IMR-90 (cell line): ENCODE data around the gene CASK. TPM values are rescaled to one million over a fixed set of nuclear protein-coding genes. Genes with fewer than 3 reads are reported as not detected.

Experiments used
- ATAC-seq: fragments of 200-7000 bp; cut with Tn5 transposase; 2 replicates; pipeline ENCODE4 v1.9.1; 2020; ENCODE audit warnings: low read depth, mild to moderate bottlenecking, moderate library complexity
- BruUV-seq: library from RNA; stranded (reverse); fragments of 400-500 nt; replicated peaks from 2 replicates; lab custom pipeline; 2021; lab: Mats Ljungman, UMichigan
- CTCF ChIA-PET: fragments of 300-600 bp; formaldehyde crosslinking; extraction: SDS; loops from one replicate; lab custom pipeline; 2021; ENCODE audit warnings: antibody characterized with exemption; lab: Yijun Ruan, JAX
- POLR2A ChIA-PET: fragments of 300-600 bp; sonication (Branson Sonifier 250); formaldehyde crosslinking; loops from one replicate; lab custom pipeline; 2022; ENCODE audit warnings: antibody characterized with exemption; ENCODE audit not compliant: unreplicated experiment; lab: Charles Lee
- DNase-seq: peaks from one replicate; pipeline ENCODE4 v3.0.0; 2013
- H2AFZ ChIP-seq: replicated peaks from 2 replicates; pipeline ENCODE3; 2013; ENCODE audit warnings: low read length, mild to moderate bottlenecking; ENCODE audit not compliant: poor library complexity
- H2AK5ac ChIP-seq: 2 replicates; pipeline ENCODE4 v1.6.1; 2013; ENCODE audit warnings: low read depth, low read length, inconsistent platforms
- H2AK9ac ChIP-seq: replicated peaks from 2 replicates; pipeline ENCODE3; 2013; ENCODE audit warnings: mild to moderate bottlenecking, low read depth, low read length, moderate library complexity; ENCODE audit not compliant: poor library complexity
- H2BK120ac ChIP-seq: 2 replicates; pipeline ENCODE4 v1.6.1; 2013; ENCODE audit warnings: low read depth, low read length, inconsistent platforms
- H2BK15ac ChIP-seq: 3 replicates; pipeline ENCODE4 v1.6.1; 2013; ENCODE audit warnings: low read depth, low read length, inconsistent platforms
- H2BK20ac ChIP-seq: 2 replicates; pipeline ENCODE4 v1.6.1; 2013; ENCODE audit warnings: low read depth, mild to moderate bottlenecking, inconsistent platforms, low read length, moderate library complexity
- H2BK5ac ChIP-seq: 2 replicates; pipeline ENCODE4 v1.6.1; 2013; ENCODE audit warnings: mild to moderate bottlenecking, low read depth, low read length, inconsistent platforms; ENCODE audit not compliant: poor library complexity, severe bottlenecking
- H3K14ac ChIP-seq: replicated peaks from 2 replicates; pipeline ENCODE4 v1.6.1; 2013; ENCODE audit warnings: low read depth, low read length, inconsistent platforms
- H3K18ac ChIP-seq: 2 replicates; pipeline ENCODE4 v1.6.1; 2013; ENCODE audit warnings: low read depth, low read length, control low read depth
- H3K23ac ChIP-seq: 2 replicates; pipeline ENCODE4 v1.6.1; 2013; ENCODE audit warnings: low read depth, low read length, inconsistent platforms
- H3K27ac ChIP-seq: 2 replicates; pipeline ENCODE4 v1.5.1; 2013; ENCODE audit warnings: mild to moderate bottlenecking, control low read depth, low read length; ENCODE audit not compliant: insufficient read depth
- H3K27me3 ChIP-seq: 2 replicates; pipeline ENCODE4 v1.6.1; 2013; ENCODE audit warnings: low read length; ENCODE audit not compliant: control insufficient read depth, insufficient read depth
- H3K36me3 ChIP-seq: 2 replicates; pipeline ENCODE4 v1.6.1; 2013; ENCODE audit warnings: low read length, mixed read lengths; ENCODE audit not compliant: control insufficient read depth, insufficient read depth
- H3K4ac ChIP-seq: 2 replicates; pipeline ENCODE4 v1.6.1; 2013; ENCODE audit warnings: low read depth, low read length, inconsistent platforms
- H3K4me1 ChIP-seq: 2 replicates; pipeline ENCODE4 v1.6.1; 2013; ENCODE audit warnings: low read length, mixed read lengths; ENCODE audit not compliant: control insufficient read depth, insufficient read depth
- H3K4me2 ChIP-seq: 2 replicates; pipeline ENCODE4 v1.6.1; 2013; ENCODE audit warnings: low read depth, mild to moderate bottlenecking, control low read depth, low read length, moderate library complexity
- H3K4me3 ChIP-seq: 2 replicates; pipeline ENCODE4 v1.5.1; 2013; ENCODE audit warnings: low read depth, mild to moderate bottlenecking, control low read depth, low read length, moderate library complexity; ENCODE audit not compliant: insufficient read depth
- H3K56ac ChIP-seq: 2 replicates; pipeline ENCODE4 v1.6.1; 2013; ENCODE audit warnings: low read length, inconsistent platforms; ENCODE audit not compliant: insufficient read depth; ENCODE audit errors: extremely low read depth
- H3K79me1 ChIP-seq, 2 experiments: 2 replicates each; pipeline ENCODE4 v1.6.1; 2013; ENCODE audit warnings: low read length in 2 of 2, inconsistent platforms in 1 of 2, low read depth in 1 of 2
- H3K9ac ChIP-seq: 2 replicates; pipeline ENCODE4 v1.6.1; 2013; ENCODE audit warnings: low read depth, low read length, control low read depth
- H3K9me1 ChIP-seq: 2 replicates; pipeline ENCODE4 v1.6.1; 2013; ENCODE audit warnings: low read length, inconsistent platforms; ENCODE audit not compliant: insufficient read depth
- H3K9me3 ChIP-seq: 2 replicates; pipeline ENCODE4 v1.6.1; 2013; ENCODE audit warnings: low read length; ENCODE audit not compliant: control insufficient read depth, insufficient read depth
- H4K20me1 ChIP-seq: 2 replicates; pipeline ENCODE4 v1.6.1; 2013; ENCODE audit warnings: low read length, inconsistent platforms; ENCODE audit not compliant: insufficient read depth
- H4K5ac ChIP-seq: 2 replicates; pipeline ENCODE4 v1.6.1; 2013; ENCODE audit warnings: mild to moderate bottlenecking, low read depth, low read length, control low read depth
- H4K8ac ChIP-seq, 2 experiments: 2 replicates each; pipeline ENCODE4 v1.6.1; 2013; ENCODE audit warnings: low read depth in 2 of 2, low read length in 2 of 2, control low read depth in 1 of 2, inconsistent platforms in 1 of 2
- H4K91ac ChIP-seq: 2 replicates; pipeline ENCODE4 v1.6.1; 2013; ENCODE audit warnings: low read depth, low read length, inconsistent platforms; ENCODE audit not compliant: insufficient read depth
- CEBPB ChIP-seq: IDR thresholded peaks from 2 replicates; pipeline ENCODE4 v1.6.1; 2012; ENCODE audit warnings: low read depth, low read length, improper control_type of control experiment
- CHD1 ChIP-seq: IDR thresholded peaks from 2 replicates; pipeline ENCODE4 v1.6.1; 2012; ENCODE audit warnings: low read depth, low read length, improper control_type of control experiment
- FOS ChIP-seq: fragments of 150-350 bp; IDR thresholded peaks from 2 replicates; pipeline ENCODE4 v1.6.1; 2016; ENCODE audit warnings: low read depth, low read length
- MAFK ChIP-seq: IDR thresholded peaks from 2 replicates; pipeline ENCODE4 v1.6.1; 2012; ENCODE audit warnings: low read depth, low read length, improper control_type of control experiment
- RCOR1 ChIP-seq: IDR thresholded peaks from 2 replicates; pipeline ENCODE4 v1.6.1; 2012; ENCODE audit warnings: mild to moderate bottlenecking, low read length, improper control_type of control experiment; ENCODE audit not compliant: insufficient replicate concordance
- SMC3 ChIP-seq: fragments of 150-350 bp; IDR thresholded peaks from 2 replicates; pipeline ENCODE4 v1.6.1; 2016; ENCODE audit warnings: low read depth, mild to moderate bottlenecking, antibody characterized with exemption, low read length, moderate library complexity
- USF2 ChIP-seq: fragments of 150-350 bp; IDR thresholded peaks from 2 replicates; pipeline ENCODE4 v1.6.1; 2017; ENCODE audit warnings: mild to moderate bottlenecking, antibody characterized with exemption, low read length, low read depth
- WGBS, 2 experiments: methylation state at CpG; one replicate each; pipeline versions ENCODE4 v1.1.5 to v1.1.7; 2013; ENCODE audit warnings: missing lambda C conversion rate in 2 of 2; ENCODE audit not compliant: insufficient read length in 1 of 2; ENCODE audit errors: extremely low coverage in 2 of 2; 5-methylcytosine and 5-hydroxymethylcytosine counted together
- dilution Hi-C: fragments of 300-500 bp; cut with HindIII; formaldehyde crosslinking; loops from one replicate; pipeline ENCODE4 v1.14.3; 2018; ENCODE audit warnings: low sequenced_read_pairs; ENCODE audit not compliant: unreplicated experiment
- in situ Hi-C: fragments of 300-500 bp; cut with MboI; formaldehyde crosslinking; loops from 3 replicates; pipeline ENCODE4 v1.14.3; 2019; ENCODE audit warnings: low sequenced_read_pairs, inconsistent platforms, mixed read lengths
- intact Hi-C: fragments of 100-400 bp; cut with micrococcal nuclease; formaldehyde crosslinking; loops from 2 replicates; pipeline ENCODE4 v1.10.0; 2022
- polyA plus RNA-seq, 3 experiments: library from polyadenylated mRNA; depleted of rRNA; stranded (reverse); fragments of >200 nt; gene quantifications; 2 replicates each; pipeline ENCODE4 v1.2.3, GENCODE V29; 2012; ENCODE audit warnings: low replicate concordance in 1 of 3
- total RNA-seq: library from RNA; depleted of rRNA; stranded (reverse); fragments of >200 nt; gene quantifications from 2 replicates; pipeline ENCODE4 v1.2.3, GENCODE V29; 2012

Gene CASK
- total and polyA plus RNA-seq, 2 of the 4 experiments (the other 2 are of a cell fraction), result 9.4 to 17.7 TPM

DNA sequence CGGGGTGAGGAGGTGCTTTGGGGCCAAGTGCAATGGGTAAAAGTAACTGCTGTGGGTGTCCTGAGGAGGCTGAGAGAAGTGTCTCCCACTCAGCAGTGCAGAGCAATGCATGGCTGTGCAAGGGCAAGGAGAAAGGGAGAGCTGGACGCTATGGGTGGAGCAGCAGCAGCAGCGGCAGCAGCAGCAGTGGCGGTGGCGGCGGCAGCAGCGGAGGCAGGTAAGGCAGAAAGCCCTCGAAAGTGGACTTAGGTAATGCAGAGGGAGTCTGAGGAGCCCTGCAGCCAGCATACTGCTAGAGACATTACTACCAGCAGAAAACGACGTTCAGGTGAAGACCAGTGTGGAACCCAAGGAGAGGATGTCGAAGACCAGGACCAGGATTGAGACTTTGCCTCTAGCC, 394.1 kb downstream of the CASK start:
- BruUV-seq, result no TSS peak
- dilution Hi-C loops, result no loop called here
- Histone ChIP-seq H3K9ac (no peak overlapping the region), H3K23ac (no peak overlapping the region), H3K14ac (no peak overlapping the region), H3K27me3 (peaks cover 7% of the 10 kb centered on the region), H3K4me2 (no peak overlapping the region), H4K91ac (no peak overlapping the region), H3K27ac (no peak overlapping the region), H3K56ac (no peak overlapping the region), H3K18ac (no peak overlapping the region), H2AK5ac (no peak overlapping the region), H4K20me1 (no peaks in the 10 kb centered on the region; the same call in 1 of the 2 replicates), H3K79me1 (no peaks in the 10 kb centered on the region), H4K5ac (no peak overlapping the region), H2BK20ac (no peak overlapping the region), H3K4ac (no peak overlapping the region), H3K9me1 (peaks cover 5% of the 10 kb centered on the region; the same call in 1 of the 2 replicates), H2BK120ac (no peak overlapping the region), H2AK9ac (no peak overlapping the region), H4K8ac (no peak overlapping the region), H3K9me3 (no peaks in the 10 kb centered on the region), H3K4me1 (peaks cover 2% of the 10 kb centered on the region), H2AFZ (no peak overlapping the region), H3K36me3 (peaks cover 11% of the 10 kb centered on the region; the same call in 1 of the 2 replicates), H2BK15ac (no peak overlapping the region), H2BK5ac (no peak overlapping the region), H3K4me3 (no peak overlapping the region)
- ChIA-PET CTCF (no interaction called here), POLR2A (no interaction called here)
- no peak for TF ChIP-seq MAFK
- TF ChIP-seq RCOR1, result no peak
- no peak for TF ChIP-seq FOS
- no peak for TF ChIP-seq USF2
- no peak for TF ChIP-seq SMC3
- no peak for TF ChIP-seq CHD1
- TF ChIP-seq CEBPB, result no peak
- DNase-seq, result no peak
- in situ Hi-C loops, result no loop called here
- intact Hi-C loops, result loop anchor here (5.0 kb wide), 1 partner anchor 177 kb away; no protein-coding TSS in a partner anchor
- ATAC-seq, result no peak
- WGBS, 2 experiments, result 74% methylated on average over 8 of the region's 11 CpGs; no CpG with 5 or more reads in 1 of the 2 experiments
